Activated T-cell treated with anti-CD3 and anti-CD28 coated beads, Interleukin-2, amount 50 U/mL, for 72 hours (primary cell): ENCODE data around the gene CCL3. TPM values are rescaled to one million over a fixed set of nuclear protein-coding genes. Genes with fewer than 3 reads are reported as not detected.

Experiments
- ATAC-seq, 2 donors: fragments of 150-1000 bp; cut with Tn5 transposase; replicated peaks in 1 of 2; 2 replicates each; pipeline ENCODE4 v1.10.0; 2021; ENCODE audit warnings: moderate library complexity in 2 of 2, mild to moderate bottlenecking in 1 of 2
- DNase-seq, 2 donors: peaks; one replicate each; pipeline ENCODE4 v3.0.0; 2021 to 2022; ENCODE audit warnings: mixed read lengths in 1 of 2
- H3K27ac Mint-ChIP-seq: one replicate; pipeline ENCODE4 v1.8.0; 2022; ENCODE audit warnings: mild to moderate bottlenecking, moderate library complexity, mixed read lengths
- H3K27me3 Mint-ChIP-seq: one replicate; pipeline ENCODE4 v1.8.0; 2022; ENCODE audit warnings: low read depth, mixed read lengths
- H3K36me3 Mint-ChIP-seq, 2 donors: one replicate each; pipeline ENCODE4 v1.8.0; 2022; ENCODE audit warnings: mixed read lengths in 2 of 2, mild to moderate bottlenecking in 1 of 2; ENCODE audit not compliant: insufficient read depth in 2 of 2
- H3K4me1 Mint-ChIP-seq: one replicate; pipeline ENCODE4 v1.8.0; 2022; ENCODE audit warnings: low read depth, mixed read lengths
- H3K4me3 Mint-ChIP-seq, 2 donors: one replicate each; pipeline ENCODE4 v1.8.0; 2022; ENCODE audit warnings: mild to moderate bottlenecking in 2 of 2, mixed read lengths in 2 of 2, moderate library complexity in 2 of 2
- H3K9me3 Mint-ChIP-seq, 2 donors: one replicate each; pipeline ENCODE4 v1.8.0; 2022; ENCODE audit warnings: mixed read lengths in 2 of 2
- total RNA-seq, 2 donors: library from RNA; stranded (reverse); gene quantifications; one replicate each; pipeline ENCODE4 v1.2.3, GENCODE V29; 2022

Gene CCL3
- total RNA-seq, 2 donors from 2014 or later: 79.6 to 336 TPM

DNA sequence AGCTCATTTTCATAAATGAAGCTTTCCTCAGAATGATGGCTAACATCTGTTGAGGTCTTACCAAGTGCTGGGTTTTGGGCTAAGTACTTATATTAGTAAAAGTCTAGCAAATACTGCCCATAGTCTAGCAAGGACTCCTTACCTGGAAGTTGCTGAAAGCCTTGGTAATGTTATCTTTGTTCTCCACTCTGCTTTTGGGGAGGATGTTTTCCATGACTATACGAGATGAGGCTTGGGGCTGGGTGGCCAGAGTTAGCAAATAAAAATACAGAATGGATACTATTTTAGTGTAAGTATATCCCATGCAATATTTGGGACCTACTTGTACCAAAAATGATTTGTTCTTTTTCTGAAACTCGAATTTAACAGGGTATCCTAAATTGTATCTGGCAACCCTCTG is 18.2 kb downstream of the CCL3 start:
- H3K4me1 Mint-ChIP-seq: peaks cover 27% of the 10 kb centered on the region
- no peak for ATAC-seq
- no peak for DNase-seq
- peaks cover 43% of the 10 kb centered on the region for H3K27me3 Mint-ChIP-seq
- peak overlapping the region in 1 of 2 donors; percentile 16 for H3K4me3 Mint-ChIP-seq
- H3K27ac Mint-ChIP-seq: peak overlapping the region; percentile 31
- no peaks in the 10 kb centered on the region for H3K9me3 Mint-ChIP-seq
- peaks cover 0 to 2% of the 10 kb centered on the region in 2 donors for H3K36me3 Mint-ChIP-seq

DNA sequence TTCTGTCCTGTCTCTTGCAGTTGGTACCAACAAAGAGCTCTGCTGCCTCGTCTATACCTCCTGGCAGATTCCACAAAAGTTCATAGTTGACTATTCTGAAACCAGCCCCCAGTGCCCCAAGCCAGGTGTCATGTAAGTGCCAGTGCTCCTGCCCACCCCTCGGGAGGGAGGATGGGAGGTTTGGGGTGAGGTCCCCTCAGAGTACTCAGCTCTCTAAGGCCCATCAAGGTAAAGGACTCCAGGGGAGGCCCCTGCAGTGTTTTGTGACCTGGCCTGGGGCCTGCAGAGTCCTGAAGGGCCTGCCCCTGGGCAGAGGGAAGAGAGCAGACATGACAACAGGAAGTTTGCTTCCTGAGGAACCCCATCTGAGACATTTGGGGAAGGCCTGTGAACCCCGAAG is 19.5 kb downstream of the CCL3 start:
- Mint-ChIP-seq H3K9me3 (no peaks in the 10 kb centered on the region), H3K36me3 (no peaks in the 10 kb centered on the region), H3K4me1 (peaks cover 27% of the 10 kb centered on the region), H3K4me3 (no peak overlapping the region), H3K27me3 (peaks cover 40% of the 10 kb centered on the region), H3K27ac (no peak overlapping the region)
- DNase-seq: no peak
- ATAC-seq: no peak

DNA sequence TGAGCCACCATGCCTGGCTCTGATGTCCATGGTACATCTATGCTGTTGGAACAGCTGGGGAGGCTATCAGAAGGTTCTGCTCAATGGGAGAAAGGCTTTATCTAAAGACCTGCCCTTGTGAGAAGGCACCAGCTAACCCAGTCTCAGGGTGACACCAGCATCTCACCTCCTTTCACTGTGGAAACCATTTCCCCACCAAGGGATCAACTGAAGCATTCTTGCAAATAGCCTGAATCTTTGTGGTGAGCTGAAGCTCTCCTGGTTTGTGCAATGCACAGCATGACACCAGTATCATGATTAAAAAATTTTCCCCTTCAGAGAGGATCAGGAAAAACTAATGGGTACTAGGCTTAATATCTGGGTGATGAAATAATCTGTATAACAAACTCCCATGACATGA is 20.8 kb downstream of the CCL3 start:
- Mint-ChIP-seq H3K27ac (peak overlapping the region; percentile 58), H3K4me3 (no peak overlapping the region), H3K36me3 (no peaks in the 10 kb centered on the region), H3K27me3 (peaks cover 38% of the 10 kb centered on the region), H3K9me3 (no peaks in the 10 kb centered on the region), H3K4me1 (peaks cover 19% of the 10 kb centered on the region)
- DNase-seq: no peak
- no peak for ATAC-seq

DNA sequence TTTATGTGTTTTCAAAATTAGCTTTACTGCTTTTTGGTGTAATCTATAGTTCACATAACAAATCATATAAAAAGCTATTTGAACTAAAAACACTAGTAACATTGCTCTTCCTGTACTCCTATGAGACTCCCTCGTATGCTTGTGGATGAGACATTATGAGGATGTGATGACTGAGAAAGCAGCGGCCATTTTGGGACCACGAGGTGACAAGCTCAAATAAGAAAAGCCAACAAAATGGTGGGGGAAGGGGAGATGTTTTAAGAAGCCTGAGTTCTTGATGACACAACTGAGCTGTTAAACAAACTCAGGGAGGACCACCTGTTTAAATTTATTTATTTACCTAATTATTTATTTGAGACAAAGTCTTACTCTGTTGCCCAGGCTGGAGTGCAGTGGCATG is 21.4 kb downstream of the CCL3 start:
- DNase-seq: no peak
- H3K36me3 Mint-ChIP-seq: no peaks in the 10 kb centered on the region
- H3K4me1 Mint-ChIP-seq: peaks cover 14% of the 10 kb centered on the region
- H3K27me3 Mint-ChIP-seq: peaks cover 40% of the 10 kb centered on the region
- no peak for ATAC-seq
- peak overlapping the region in 1 of 2 donors; percentile 1 for H3K4me3 Mint-ChIP-seq
- no peaks in the 10 kb centered on the region for H3K9me3 Mint-ChIP-seq
- peak overlapping the region; percentile 41 for H3K27ac Mint-ChIP-seq

DNA sequence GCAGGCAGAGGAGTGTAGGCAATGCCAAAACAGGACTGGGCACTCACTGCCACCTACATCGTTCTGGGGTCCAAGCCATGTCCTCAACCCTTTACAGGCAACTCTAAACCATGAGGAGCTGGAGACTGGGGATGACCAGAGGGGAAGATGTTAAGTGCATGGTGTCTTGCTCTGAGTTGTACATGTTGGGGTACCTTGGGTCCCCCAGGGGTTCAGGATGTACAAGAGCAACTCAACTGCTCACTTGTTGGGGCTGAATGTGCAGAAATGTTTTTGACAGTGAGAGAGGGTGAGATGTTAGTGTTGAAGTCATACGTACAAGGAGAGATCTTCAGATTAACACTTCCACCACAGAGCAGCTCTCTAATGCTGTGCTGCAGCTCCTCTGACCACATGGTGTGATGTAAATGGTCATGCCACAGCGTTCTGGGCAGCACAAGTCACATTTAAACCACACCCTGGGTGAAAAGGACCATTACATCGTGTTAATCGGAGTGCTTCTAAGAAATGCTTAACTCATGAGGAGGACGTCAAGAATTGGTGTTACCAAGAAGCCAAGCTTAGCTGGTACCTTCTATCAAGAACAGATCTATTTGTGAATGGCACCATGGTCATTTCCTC is 23.5 kb downstream of the CCL3 start:
- H3K4me1 Mint-ChIP-seq: no peaks in the 10 kb centered on the region
- H3K36me3 Mint-ChIP-seq: no peaks in the 10 kb centered on the region
- ATAC-seq (peak; percentile 82 to 88), DNase-seq (peak in 1 of 2 donors; percentile 42)
- peaks cover 32% of the 10 kb centered on the region for H3K27me3 Mint-ChIP-seq
- no peaks in the 10 kb centered on the region for H3K9me3 Mint-ChIP-seq
- peak overlapping the region; percentile 38 for H3K27ac Mint-ChIP-seq
- no peak overlapping the region for H3K4me3 Mint-ChIP-seq

DNA sequence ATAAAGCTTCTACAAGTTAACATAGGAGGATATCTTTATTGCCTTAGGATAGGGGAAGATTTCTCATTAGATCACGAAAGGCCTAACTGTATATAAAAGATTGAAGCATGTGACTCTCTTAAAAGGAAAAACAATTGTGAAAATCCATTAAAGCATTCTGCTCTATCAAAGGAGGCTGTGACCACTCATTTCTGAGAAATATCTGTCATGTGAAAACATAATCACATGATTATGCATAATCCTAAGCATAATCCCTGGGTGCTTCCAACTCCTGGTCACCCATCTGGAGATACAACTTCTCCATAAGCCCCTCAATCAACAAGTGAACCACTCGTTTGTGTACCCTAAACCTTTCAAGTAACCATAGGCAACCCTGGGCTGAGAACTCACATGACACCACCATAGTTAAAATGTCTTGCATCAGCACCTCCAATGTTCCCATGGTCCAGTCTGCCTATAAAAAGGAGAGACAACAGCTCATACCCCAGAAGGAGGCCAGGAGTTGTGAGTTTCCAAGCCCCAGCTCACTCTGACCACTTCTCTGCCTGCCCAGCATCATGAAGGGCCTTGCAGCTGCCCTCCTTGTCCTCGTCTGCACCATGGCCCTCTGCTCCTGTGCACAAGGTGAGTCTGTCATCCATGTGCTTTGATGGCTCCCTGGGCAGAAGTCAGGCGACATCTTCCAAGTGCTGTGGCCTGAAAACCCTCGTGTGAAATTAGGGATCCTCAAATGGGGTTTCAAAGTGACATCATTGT is 26.0 kb downstream of the CCL3 start, which contains the start of gene CCL18:
CCL18 (plus strand) TSS at position 487 of the 756 bp plus-strand sequence; CDS start at position 558, 71 bp downstream.
- DNase-seq (no peak), ATAC-seq (no peak)
- peak within 1 kb of the TSS; percentile 62 for H3K27ac Mint-ChIP-seq
- no peaks in the 10 kb centered on the region for H3K9me3 Mint-ChIP-seq
- no peaks in the 10 kb centered on the region for H3K36me3 Mint-ChIP-seq
- peaks cover 23% of the 10 kb centered on the region for H3K27me3 Mint-ChIP-seq
- no peaks in the 10 kb centered on the region for H3K4me1 Mint-ChIP-seq
- no peak within 1 kb of the TSS for H3K4me3 Mint-ChIP-seq

DNA sequence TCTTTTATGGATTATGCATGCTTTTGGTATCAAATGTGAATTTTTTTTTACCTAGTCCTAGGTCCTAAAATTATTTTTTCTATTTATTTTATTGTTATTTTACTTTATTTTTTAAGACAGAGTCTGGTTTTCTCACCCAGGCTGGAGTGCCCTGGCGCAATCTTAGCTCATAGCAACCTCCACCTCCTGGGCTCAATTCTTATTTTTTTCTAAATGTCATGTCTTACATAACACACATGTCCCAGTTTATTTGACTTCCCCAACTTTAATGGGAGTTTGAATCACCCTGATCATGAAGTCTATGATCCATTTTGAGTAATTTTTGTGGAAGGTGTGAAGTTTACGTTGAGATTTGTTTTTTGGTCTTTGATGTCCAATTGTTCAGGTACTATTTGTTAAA is 29.1 kb downstream of the CCL3 start:
- no peak overlapping the region for H3K4me3 Mint-ChIP-seq
- ATAC-seq: no peak
- H3K4me1 Mint-ChIP-seq: peaks cover 2% of the 10 kb centered on the region
- H3K9me3 Mint-ChIP-seq: no peaks in the 10 kb centered on the region
- peaks cover 30% of the 10 kb centered on the region for H3K27me3 Mint-ChIP-seq
- H3K36me3 Mint-ChIP-seq: no peaks in the 10 kb centered on the region
- H3K27ac Mint-ChIP-seq: no peak overlapping the region
- DNase-seq: no peak

DNA sequence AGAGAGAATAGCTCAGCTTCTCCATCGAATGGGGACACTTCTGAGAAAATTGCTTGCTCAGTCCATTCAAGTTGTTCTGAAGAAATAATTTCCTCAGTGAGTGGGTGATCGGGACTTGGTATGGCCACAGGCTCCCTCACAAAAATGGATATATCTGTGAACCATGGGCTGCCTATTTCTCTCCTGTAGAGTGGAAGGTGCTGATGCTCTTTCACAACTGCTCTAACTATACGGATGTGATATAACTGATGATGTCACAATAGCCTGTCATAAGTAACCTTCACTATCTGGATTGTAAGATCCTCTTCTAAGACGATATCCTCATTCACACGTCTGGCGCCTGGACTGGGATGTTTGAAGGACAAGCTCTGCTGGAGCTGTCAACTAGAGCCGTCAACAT is 30.5 kb downstream of the CCL3 start:
- no peak overlapping the region for H3K27ac Mint-ChIP-seq
- ATAC-seq (no peak), DNase-seq (no peak)
- H3K4me3 Mint-ChIP-seq: no peak overlapping the region
- no peaks in the 10 kb centered on the region for H3K36me3 Mint-ChIP-seq
- no peaks in the 10 kb centered on the region for H3K9me3 Mint-ChIP-seq
- H3K27me3 Mint-ChIP-seq: peaks cover 33% of the 10 kb centered on the region
- peaks cover 7% of the 10 kb centered on the region for H3K4me1 Mint-ChIP-seq

DNA sequence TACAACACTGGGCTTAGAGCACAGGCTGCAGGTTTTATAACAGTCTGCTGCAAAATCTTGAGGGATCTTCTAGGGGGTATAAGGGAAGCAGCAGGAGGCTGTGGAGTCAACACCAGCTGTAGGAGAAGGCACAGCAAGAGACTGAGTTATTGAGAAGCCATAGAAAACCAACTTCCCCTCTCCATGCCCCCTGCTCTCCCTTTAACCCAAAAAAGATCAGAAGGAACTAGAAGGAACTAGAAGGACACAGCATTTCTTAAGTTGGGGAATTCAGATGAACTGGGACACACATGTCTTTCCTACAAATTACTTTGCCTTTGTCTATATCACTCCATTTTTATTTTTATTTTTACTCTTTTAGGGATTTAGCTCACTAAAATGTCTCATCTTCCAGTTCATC is 32.0 kb downstream of the CCL3 start:
- Mint-ChIP-seq H3K27me3 (peaks cover 28% of the 10 kb centered on the region), H3K36me3 (no peaks in the 10 kb centered on the region), H3K27ac (no peak overlapping the region), H3K4me3 (no peak overlapping the region), H3K4me1 (peaks cover 7% of the 10 kb centered on the region), H3K9me3 (no peaks in the 10 kb centered on the region)
- ATAC-seq: no peak
- no peak for DNase-seq

DNA sequence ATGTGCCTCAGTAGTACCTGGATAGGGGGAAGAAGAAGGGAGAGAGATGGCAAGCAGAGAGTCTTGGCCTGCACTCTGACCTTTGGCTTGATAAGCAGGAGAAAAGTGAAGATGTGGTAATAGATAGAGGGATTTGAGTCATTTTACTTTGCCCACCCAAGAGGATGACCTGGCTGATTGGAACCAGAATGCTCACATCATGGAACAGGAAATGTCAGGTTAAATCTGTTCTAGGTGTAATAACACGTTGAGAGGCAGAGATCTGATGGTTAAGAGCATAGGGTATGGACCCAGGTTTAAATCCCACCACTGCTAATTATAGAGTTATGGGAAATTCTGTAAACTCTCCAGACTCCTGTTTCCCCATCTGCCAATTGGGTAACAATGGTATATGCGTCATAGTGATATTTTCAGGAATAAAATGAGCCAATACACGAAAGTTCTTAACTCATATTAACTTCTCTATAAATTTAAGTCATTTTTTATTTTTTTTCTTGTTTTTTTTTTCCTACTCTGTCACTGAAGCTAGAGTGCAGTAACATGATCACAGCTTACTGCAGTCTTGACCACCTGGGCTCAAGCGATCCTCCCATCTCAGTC is 33.9 kb downstream of the CCL3 start:
- Mint-ChIP-seq H3K4me3 (no peak overlapping the region), H3K27me3 (peaks cover 31% of the 10 kb centered on the region), H3K4me1 (peaks cover 7% of the 10 kb centered on the region), H3K27ac (no peak overlapping the region), H3K36me3 (peaks cover 0 to 2% of the 10 kb centered on the region in 2 donors), H3K9me3 (peaks cover 3% of the 10 kb centered on the region in 2 donors)
- DNase-seq (no peak), ATAC-seq (no peak)

DNA sequence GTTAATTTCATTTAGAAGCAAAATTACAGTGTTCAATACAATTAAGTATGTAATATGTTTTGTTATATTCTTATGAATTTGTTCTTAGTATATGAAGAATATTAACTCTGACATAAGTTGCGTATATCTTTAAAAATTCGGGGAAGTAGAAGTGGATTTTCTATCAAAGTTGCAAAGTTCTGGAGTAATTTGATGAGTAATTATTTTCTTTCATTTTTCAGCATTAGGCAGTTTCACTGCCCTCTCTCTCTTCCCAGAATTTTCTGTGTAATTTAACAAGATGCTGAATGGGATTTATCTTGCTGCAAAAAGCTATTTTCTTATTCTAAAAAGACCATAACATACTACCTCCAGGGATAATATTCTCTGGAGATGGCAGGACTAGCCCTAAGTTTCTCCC is 34.8 kb downstream of the CCL3 start:
- ATAC-seq (no peak), DNase-seq (no peak)
- Mint-ChIP-seq H3K4me3 (no peak overlapping the region), H3K27ac (no peak overlapping the region), H3K27me3 (peaks cover 29% of the 10 kb centered on the region), H3K36me3 (peaks cover 0 to 2% of the 10 kb centered on the region in 2 donors), H3K4me1 (peaks cover 7% of the 10 kb centered on the region), H3K9me3 (peaks cover 4 to 5% of the 10 kb centered on the region in 2 donors)

DNA sequence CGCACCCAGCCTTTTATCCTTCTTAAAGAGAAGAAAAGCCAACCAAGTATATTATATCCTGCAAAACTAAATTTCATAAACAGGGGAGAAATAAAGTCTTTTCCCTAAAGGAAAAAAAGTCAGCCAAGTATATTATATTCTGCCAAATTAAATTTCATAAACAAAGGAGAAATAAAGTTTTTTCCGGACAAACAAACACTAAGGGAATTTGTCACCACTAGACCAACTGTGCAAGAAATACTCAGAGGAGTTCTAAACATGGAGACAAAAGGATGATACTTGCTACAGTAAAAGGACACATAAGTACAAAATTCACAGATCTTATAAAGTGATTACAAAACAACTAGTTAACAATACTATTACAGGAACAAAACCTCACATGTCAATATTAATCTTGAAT is 40.3 kb downstream of the CCL3 start:
- Mint-ChIP-seq H3K27ac (no peak overlapping the region), H3K27me3 (peaks cover 15% of the 10 kb centered on the region), H3K4me1 (no peaks in the 10 kb centered on the region), H3K9me3 (peaks cover 14 to 15% of the 10 kb centered on the region in 2 donors), H3K4me3 (no peak overlapping the region), H3K36me3 (peaks cover 12 to 14% of the 10 kb centered on the region in 2 donors)
- DNase-seq: no peak
- no peak for ATAC-seq

DNA sequence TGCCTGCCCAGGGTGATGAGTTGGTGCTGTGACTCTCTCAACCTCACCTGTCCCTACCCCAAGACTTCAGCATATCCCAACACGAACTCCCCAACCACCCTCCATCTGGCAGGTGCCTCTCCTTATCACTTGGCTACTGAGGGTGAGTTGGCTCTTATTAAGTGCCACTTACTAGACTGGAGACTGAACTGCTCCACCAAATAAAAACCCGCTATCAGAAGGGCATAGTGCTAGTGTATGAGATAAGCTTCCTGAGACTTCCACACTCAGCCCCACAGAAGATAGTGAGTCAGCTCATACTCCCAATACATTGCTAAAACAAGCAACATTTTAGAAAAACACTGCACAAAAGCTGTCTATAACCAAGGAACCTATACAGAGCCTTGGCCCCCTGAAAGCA is 41.9 kb downstream of the CCL3 start:
- Mint-ChIP-seq H3K27ac (no peak overlapping the region), H3K9me3 (peaks cover 14 to 15% of the 10 kb centered on the region in 2 donors), H3K27me3 (peaks cover 23% of the 10 kb centered on the region), H3K4me3 (no peak overlapping the region), H3K4me1 (no peaks in the 10 kb centered on the region), H3K36me3 (peaks cover 12 to 14% of the 10 kb centered on the region in 2 donors)
- no peak for ATAC-seq
- DNase-seq: no peak
